ENCODE data around the gene NFATC1. TPM values are rescaled to one million over a fixed set of nuclear protein-coding genes. Genes with fewer than 3 reads are reported as not detected.

Gene NFATC1
- total and polyA plus RNA-seq, 2 experiments from 2014 or later, result 4.2 to 11.3 TPM

- Histone ChIP-seq H3K36me3 (replicated peaks; ENCODE audit: insufficient read depth, low read depth) (no peaks in the 10 kb centered on the region), H3K4me1 (ENCODE audit: insufficient read depth) (no peaks in the 10 kb centered on the region), H2AFZ (no peak overlapping the region), H3K9me3 (ENCODE audit: low read depth) (no peaks in the 10 kb centered on the region), H3K27ac (no peak overlapping the region), H4K20me1 (ENCODE audit: insufficient read depth, poor library complexity, severe bottlenecking) (no peaks in the 10 kb centered on the region), H3K79me2 (no peaks in the 10 kb centered on the region), H3K27me3 (no peaks in the 10 kb centered on the region), H3K4me2 (no peak overlapping the region), H3K4me3 (no peak overlapping the region), H3K9me2 (replicated peaks; ENCODE audit: insufficient read depth) (no peaks in the 10 kb centered on the region)
- TF ChIP-seq EZH2phosphoT487 (IDR thresholded peaks at IDR 0.05; ENCODE audit: low read depth, severe bottlenecking, unreplicated experiment) (no peak), EZH2 (IDR thresholded peaks at IDR 0.05; ENCODE audit: borderline replicate concordance) (no peak), CTCF (IDR thresholded peaks at IDR 0.05; ENCODE audit: poor library complexity) (no peak)
- 89% methylated on average over 32 of the region's 34 CpGs for WGBS (ENCODE audit: low lambda C conversion rate, missing lambda C conversion rate)
- DNase-seq (ENCODE audit: low spot score), result no peak
Observed at GRCh38 chr18:79532313-79533007, 136.7 kb downstream of the NFATC1 start.

GRCh38 chr18:79533146-79533545 is 137.4 kb downstream of the NFATC1 start:
- DNase-seq (ENCODE audit: low spot score), result no peak

GRCh38 chr18:79533591-79533990 is 137.9 kb downstream of the NFATC1 start:
- no peaks in the 10 kb centered on the region for H3K9me3 ChIP-seq (ENCODE audit: low read depth)
- no peak overlapping the region for H3K4me2 ChIP-seq
- TF ChIP-seq EZH2 (IDR thresholded peaks at IDR 0.05; ENCODE audit: borderline replicate concordance) (no peak), CTCF (IDR thresholded peaks at IDR 0.05; ENCODE audit: poor library complexity) (no peak), EZH2phosphoT487 (IDR thresholded peaks at IDR 0.05; ENCODE audit: low read depth, severe bottlenecking, unreplicated experiment) (no peak)
- H3K4me1 ChIP-seq (ENCODE audit: insufficient read depth), result no peaks in the 10 kb centered on the region
- no peaks in the 10 kb centered on the region for H3K9me2 ChIP-seq (replicated peaks; ENCODE audit: insufficient read depth)
- H3K79me2 ChIP-seq, result no peaks in the 10 kb centered on the region
- H2AFZ ChIP-seq, result no peak overlapping the region
- no peaks in the 10 kb centered on the region for H4K20me1 ChIP-seq (ENCODE audit: insufficient read depth, poor library complexity, severe bottlenecking)
- DNase-seq (ENCODE audit: low spot score), result no peak
- no peaks in the 10 kb centered on the region for H3K36me3 ChIP-seq (replicated peaks; ENCODE audit: insufficient read depth, low read depth)
- no peak overlapping the region for H3K4me3 ChIP-seq
- H3K27me3 ChIP-seq, result no peaks in the 10 kb centered on the region
- no peak overlapping the region for H3K27ac ChIP-seq
- WGBS (ENCODE audit: low lambda C conversion rate, missing lambda C conversion rate), result 95% methylated on average over 9 of the region's 9 CpGs

More at GRCh38 chr18:79533146-79533545, 137.4 kb downstream of the NFATC1 start:
- no peaks in the 10 kb centered on the region for H4K20me1 ChIP-seq (ENCODE audit: insufficient read depth, poor library complexity, severe bottlenecking)
- no peaks in the 10 kb centered on the region for H3K9me2 ChIP-seq (replicated peaks; ENCODE audit: insufficient read depth)
- WGBS (ENCODE audit: low lambda C conversion rate, missing lambda C conversion rate), result 93% methylated on average over 13 of the region's 13 CpGs
- no peak overlapping the region for H2AFZ ChIP-seq
- TF ChIP-seq EZH2phosphoT487 (IDR thresholded peaks at IDR 0.05; ENCODE audit: low read depth, severe bottlenecking, unreplicated experiment) (no peak), CTCF (IDR thresholded peaks at IDR 0.05; ENCODE audit: poor library complexity) (no peak), EZH2 (IDR thresholded peaks at IDR 0.05; ENCODE audit: borderline replicate concordance) (no peak)
- no peak overlapping the region for H3K27ac ChIP-seq
- H3K4me2 ChIP-seq, result no peak overlapping the region
- no peaks in the 10 kb centered on the region for H3K9me3 ChIP-seq (ENCODE audit: low read depth)
- no peaks in the 10 kb centered on the region for H3K79me2 ChIP-seq
- no peaks in the 10 kb centered on the region for H3K4me1 ChIP-seq (ENCODE audit: insufficient read depth)
- no peaks in the 10 kb centered on the region for H3K36me3 ChIP-seq (replicated peaks; ENCODE audit: insufficient read depth, low read depth)
- H3K4me3 ChIP-seq, result no peak overlapping the region
- no peaks in the 10 kb centered on the region for H3K27me3 ChIP-seq
